Kidney (tissue), 14 donors: ENCODE data around the gene ANKRD44. TPM values are rescaled to one million over a fixed set of nuclear protein-coding genes. Genes with fewer than 3 reads are reported as not detected.

ENCODE experiments used
- DNase-seq, 5 donors: peaks; one replicate each; pipeline ENCODE4 v3.0.0-alpha.2; 2013 to 2020
- FAIRE-seq: peaks from 2 replicates; lab custom pipeline; 2012; peaks lifted over from hg19 to GRCh38; lab: Jason Lieb, UNC
- H3K27ac ChIP-seq, 2 donors: one replicate each; pipeline ENCODE4 v1.7.0; 2013; ENCODE audit warnings: low read depth in 2 of 2, low read length in 2 of 2, inconsistent platforms in 1 of 2
- H3K27me3 ChIP-seq: one replicate; pipeline ENCODE4 v1.7.1; 2013; ENCODE audit warnings: low read length, inconsistent platforms; ENCODE audit not compliant: control insufficient read depth, insufficient read depth
- H3K36me3 ChIP-seq, 3 donors: one replicate each; pipeline versions ENCODE4 v1.7.0 to v1.7.1; 2013; ENCODE audit warnings: low read length in 3 of 3, control low read depth in 1 of 3, inconsistent platforms in 1 of 3; ENCODE audit not compliant: insufficient read depth in 3 of 3, control insufficient read depth in 2 of 3
- H3K4me1 ChIP-seq, 3 donors: one replicate each; pipeline versions ENCODE4 v1.7.0 to v1.7.1; 2013; ENCODE audit warnings: low read length in 3 of 3, inconsistent platforms in 1 of 3, low read depth in 1 of 3; ENCODE audit not compliant: control insufficient read depth in 2 of 3, insufficient read depth in 2 of 3
- H3K4me3 ChIP-seq, 3 donors: one replicate each; pipeline versions ENCODE4 v1.7.0 to v1.8.1; 2013; ENCODE audit warnings: low read length in 3 of 3, control low read depth in 1 of 3, inconsistent platforms in 1 of 3
- H3K9ac ChIP-seq, 3 donors: one replicate each; pipeline versions ENCODE4 v1.7.0 to v1.7.1; 2013; ENCODE audit warnings: low read length in 3 of 3, control low read depth in 1 of 3, inconsistent platforms in 1 of 3
- H3K9me3 ChIP-seq, 3 donors: one replicate each; pipeline versions ENCODE4 v1.7.0 to v1.7.1; 2013; ENCODE audit warnings: low read length in 3 of 3, control low read depth in 1 of 3, inconsistent platforms in 1 of 3; ENCODE audit not compliant: control insufficient read depth in 2 of 3, insufficient read depth in 1 of 3
- intact Hi-C: fragments of 100-400 bp; cut with DNase I; formaldehyde crosslinking; loops from one replicate; pipeline ENCODE4 v1.11.1; 2022
- polyA plus RNA-seq: library from polyadenylated mRNA; stranded (reverse); fragments of 350-450 nt; fragmentation: Illumina TruSeq; extraction: RNeasy Lipid Tissue Mini Kit (QIAGEN cat#74804); gene quantifications from one replicate; pipeline ENCODE4 v1.2.3, GENCODE V29; 2014; ENCODE audit warnings: low read depth, low replicate concordance; ENCODE audit not compliant: insufficient read depth
- total RNA-seq: library from RNA; stranded (reverse); fragmentation: NEBNext Ultra II Directional; extraction: Animal tissue kit (Norgen Biotek cat#: 25700); gene quantifications from one replicate; pipeline ENCODE4 v1.2.1, GENCODE V29; 2021
- TF ChIP-seq, protein P1 (sequence below): IDR thresholded peaks from 3 replicates; pipeline ENCODE4 v1.5.1; 2012; ENCODE audit warnings: mild to moderate bottlenecking, moderate library complexity, borderline replicate concordance; ENCODE audit not compliant: insufficient read depth; ENCODE audit errors: extremely low read depth
- donor health status: control.
- donor health status: control.
- donor health status: control.
- donor health status: control.
- donor health status: control.
- donor health status: DM: yes; HTN: yes; CAD: no.
- donor health status: Normal renal cell carcinoma (clear cell type).

Gene ANKRD44
- total and polyA plus RNA-seq, 2 donors from 2014 or later, result 2.2 to 39.2 TPM

GRCh38 chr2:197235711-197236110 lies 74.9 kb downstream of the ANKRD44 start:
- intact Hi-C loops, result no loop called here
- Histone ChIP-seq H3K9me3 (no peaks in the 10 kb centered on the region), H3K27me3 (no peaks in the 10 kb centered on the region), H3K27ac (no peak overlapping the region), H3K9ac (no peak overlapping the region), H3K4me3 (no peak overlapping the region), H3K36me3 (no peaks in the 10 kb centered on the region), H3K4me1 (no peaks in the 10 kb centered on the region)
- TF ChIP-seq, protein P1, sequence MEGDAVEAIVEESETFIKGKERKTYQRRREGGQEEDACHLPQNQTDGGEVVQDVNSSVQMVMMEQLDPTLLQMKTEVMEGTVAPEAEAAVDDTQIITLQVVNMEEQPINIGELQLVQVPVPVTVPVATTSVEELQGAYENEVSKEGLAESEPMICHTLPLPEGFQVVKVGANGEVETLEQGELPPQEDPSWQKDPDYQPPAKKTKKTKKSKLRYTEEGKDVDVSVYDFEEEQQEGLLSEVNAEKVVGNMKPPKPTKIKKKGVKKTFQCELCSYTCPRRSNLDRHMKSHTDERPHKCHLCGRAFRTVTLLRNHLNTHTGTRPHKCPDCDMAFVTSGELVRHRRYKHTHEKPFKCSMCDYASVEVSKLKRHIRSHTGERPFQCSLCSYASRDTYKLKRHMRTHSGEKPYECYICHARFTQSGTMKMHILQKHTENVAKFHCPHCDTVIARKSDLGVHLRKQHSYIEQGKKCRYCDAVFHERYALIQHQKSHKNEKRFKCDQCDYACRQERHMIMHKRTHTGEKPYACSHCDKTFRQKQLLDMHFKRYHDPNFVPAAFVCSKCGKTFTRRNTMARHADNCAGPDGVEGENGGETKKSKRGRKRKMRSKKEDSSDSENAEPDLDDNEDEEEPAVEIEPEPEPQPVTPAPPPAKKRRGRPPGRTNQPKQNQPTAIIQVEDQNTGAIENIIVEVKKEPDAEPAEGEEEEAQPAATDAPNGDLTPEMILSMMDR, result no peak
- no peak for FAIRE-seq
- no peak for DNase-seq

GRCh38 chr2:197234671-197235191 lies 75.8 kb downstream of the ANKRD44 start:
- intact Hi-C loops, result no loop called here
- no peak overlapping the region for H3K27ac ChIP-seq
- no peaks in the 10 kb centered on the region for H3K27me3 ChIP-seq
- FAIRE-seq (no peak), DNase-seq (no peak)
- H3K9me3 ChIP-seq, result no peaks in the 10 kb centered on the region
- H3K9ac ChIP-seq, result no peak overlapping the region
- no peaks in the 10 kb centered on the region for H3K36me3 ChIP-seq
- H3K4me1 ChIP-seq, result no peaks in the 10 kb centered on the region
- no peak overlapping the region for H3K4me3 ChIP-seq
- TF ChIP-seq, protein P1, result no peak

- FAIRE-seq, result no peak
These were observed 77.1 kb downstream of the ANKRD44 start for GRCh38 chr2:197233473-197233872.

More at GRCh38 chr2:197233473-197233872, 77.1 kb downstream of the ANKRD44 start:
- intact Hi-C loops, result no loop called here
- no peak overlapping the region for H3K4me3 ChIP-seq
- no peak overlapping the region for H3K9ac ChIP-seq
- peak in 1 of 5 donors; percentile 38 for DNase-seq
- H3K36me3 ChIP-seq, result no peaks in the 10 kb centered on the region
- no peaks in the 10 kb centered on the region for H3K27me3 ChIP-seq
- H3K4me1 ChIP-seq, result no peaks in the 10 kb centered on the region
- no peak overlapping the region for H3K27ac ChIP-seq
- H3K9me3 ChIP-seq, result no peaks in the 10 kb centered on the region
- TF ChIP-seq, protein P1, result no peak
